ENCODE data around the gene CTNNBL1. TPM values are rescaled to one million over a fixed set of nuclear protein-coding genes. Genes with fewer than 3 reads are reported as not detected.

The CTNNBL1 gene
- total and polyA plus RNA-seq, 2 of the 4 experiments (the other 2 are of a cell fraction) = 29.9 to 34.1 TPM

DNA sequence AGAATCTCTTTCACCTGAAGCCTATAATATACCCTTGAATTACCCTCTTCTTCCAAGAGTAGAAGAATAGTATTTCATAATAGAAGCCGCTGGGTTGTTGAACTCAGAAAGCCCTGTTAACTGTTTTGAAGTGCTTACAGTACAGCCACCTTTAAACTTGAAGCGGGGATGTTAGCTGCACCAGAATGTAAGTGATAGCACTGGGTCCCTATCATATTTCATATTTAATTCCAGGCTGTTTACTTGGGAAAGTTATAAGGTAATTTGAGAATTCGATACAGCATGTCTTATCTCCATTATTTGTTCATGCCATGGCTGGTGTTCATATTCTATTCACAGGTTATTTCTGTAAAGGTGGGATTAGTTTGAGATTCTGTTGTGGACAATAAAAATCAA lies 145.6 kb downstream of the CTNNBL1 start:
- in situ Hi-C loops (cut with MboI; ENCODE audit: low sequenced_read_pairs) = no loop called here
- dilution Hi-C loops (cut with HindIII; ENCODE audit: low sequenced_read_pairs, unreplicated experiment) = no loop called here
- ChIA-PET CTCF (no interaction called here), POLR2A (ENCODE audit: unreplicated experiment) (no interaction called here)
- Histone ChIP-seq H3K18ac (ENCODE audit: low read depth, low read length) (no peak overlapping the region), H2BK5ac (ENCODE audit: low read depth, low read length, poor library complexity, severe bottlenecking) (no peak overlapping the region), H3K27ac (ENCODE audit: insufficient read depth, low read length) (no peak overlapping the region), H2BK20ac (ENCODE audit: low read depth, low read length) (no peak overlapping the region), H3K4me1 (ENCODE audit: control insufficient read depth, insufficient read depth, low read length) (no peaks in the 10 kb centered on the region; the same call in 1 of the 2 replicates), H4K20me1 (ENCODE audit: insufficient read depth, low read length) (no peaks in the 10 kb centered on the region), H3K23ac (ENCODE audit: low read depth, low read length) (no peak overlapping the region), H3K4me2 (ENCODE audit: low read depth, low read length) (no peak overlapping the region), H3K79me1 (ENCODE audit: low read depth in 1 of 2, low read length in 2 of 2) (peaks cover 0 to 6% of the 10 kb centered on the region in 2 experiments; a peak in 2 of 4 replicates), H3K27me3 (ENCODE audit: control insufficient read depth, insufficient read depth, low read length) (no peaks in the 10 kb centered on the region), H4K8ac (ENCODE audit: low read depth in 2 of 2, low read length in 2 of 2) (no peak overlapping the region), H3K14ac (replicated peaks; ENCODE audit: low read depth, low read length) (no peak overlapping the region), H3K4me3 (ENCODE audit: insufficient read depth, low read depth, low read length) (no peak overlapping the region), H3K9ac (ENCODE audit: low read depth, low read length) (no peak overlapping the region), H2BK120ac (ENCODE audit: low read depth, low read length) (no peak overlapping the region), H3K9me1 (ENCODE audit: insufficient read depth, low read length) (peaks cover 3% of the 10 kb centered on the region; the same call in 1 of the 2 replicates), H2BK15ac (ENCODE audit: low read depth, low read length) (no peak overlapping the region), H3K36me3 (ENCODE audit: control insufficient read depth, insufficient read depth, low read length) (peaks cover 7% of the 10 kb centered on the region), H3K9me3 (ENCODE audit: control insufficient read depth, insufficient read depth, low read length) (no peaks in the 10 kb centered on the region), H3K4ac (ENCODE audit: low read depth, low read length) (no peak overlapping the region), H2AFZ (replicated peaks; ENCODE audit: low read length, poor library complexity) (no peak overlapping the region), H4K5ac (ENCODE audit: low read depth, low read length) (no peak overlapping the region), H2AK9ac (replicated peaks; ENCODE audit: low read depth, low read length, poor library complexity) (no peak overlapping the region), H4K91ac (ENCODE audit: insufficient read depth, low read depth, low read length) (no peak overlapping the region), H2AK5ac (ENCODE audit: low read depth, low read length) (no peak overlapping the region), H3K56ac (ENCODE audit: extremely low read depth, insufficient read depth, low read length) (no peak overlapping the region)
- DNase-seq (no peak), ATAC-seq (ENCODE audit: low read depth) (no peak)
- intact Hi-C loops (cut with micrococcal nuclease) = no loop called here
- WGBS, 2 experiments (ENCODE audit: extremely low coverage in 2 of 2, insufficient read length in 1 of 2) = no CpG with 5 or more reads among the region's 3 CpGs
- TF ChIP-seq RAD21 (IDR thresholded peaks at IDR 0.05; ENCODE audit: low read length) (no peak), CHD1 (IDR thresholded peaks at IDR 0.05; ENCODE audit: low read depth, low read length) (no peak), BHLHE40 (IDR thresholded peaks at IDR 0.05; ENCODE audit: low read depth, low read length) (no peak), RCOR1 (IDR thresholded peaks at IDR 0.05; ENCODE audit: insufficient replicate concordance, low read length) (no peak), POLR2A (IDR thresholded peaks at IDR 0.05; ENCODE audit: low read depth, low read length) (no peak), MAFK (IDR thresholded peaks at IDR 0.05; ENCODE audit: low read depth, low read length) (no peak), MAZ (IDR thresholded peaks at IDR 0.05; ENCODE audit: borderline replicate concordance, low read depth, low read length) (no peak), FOS (IDR thresholded peaks at IDR 0.05; ENCODE audit: low read depth, low read length) (no peak), CEBPB (IDR thresholded peaks at IDR 0.05; ENCODE audit: low read depth, low read length) (no peak)
- TF ChIP-seq, protein P1, sequence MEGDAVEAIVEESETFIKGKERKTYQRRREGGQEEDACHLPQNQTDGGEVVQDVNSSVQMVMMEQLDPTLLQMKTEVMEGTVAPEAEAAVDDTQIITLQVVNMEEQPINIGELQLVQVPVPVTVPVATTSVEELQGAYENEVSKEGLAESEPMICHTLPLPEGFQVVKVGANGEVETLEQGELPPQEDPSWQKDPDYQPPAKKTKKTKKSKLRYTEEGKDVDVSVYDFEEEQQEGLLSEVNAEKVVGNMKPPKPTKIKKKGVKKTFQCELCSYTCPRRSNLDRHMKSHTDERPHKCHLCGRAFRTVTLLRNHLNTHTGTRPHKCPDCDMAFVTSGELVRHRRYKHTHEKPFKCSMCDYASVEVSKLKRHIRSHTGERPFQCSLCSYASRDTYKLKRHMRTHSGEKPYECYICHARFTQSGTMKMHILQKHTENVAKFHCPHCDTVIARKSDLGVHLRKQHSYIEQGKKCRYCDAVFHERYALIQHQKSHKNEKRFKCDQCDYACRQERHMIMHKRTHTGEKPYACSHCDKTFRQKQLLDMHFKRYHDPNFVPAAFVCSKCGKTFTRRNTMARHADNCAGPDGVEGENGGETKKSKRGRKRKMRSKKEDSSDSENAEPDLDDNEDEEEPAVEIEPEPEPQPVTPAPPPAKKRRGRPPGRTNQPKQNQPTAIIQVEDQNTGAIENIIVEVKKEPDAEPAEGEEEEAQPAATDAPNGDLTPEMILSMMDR (conservative IDR thresholded peaks at IDR 0.05; ENCODE audit: low read depth, low read length) = no peak
- TF ChIP-seq, protein P2, sequence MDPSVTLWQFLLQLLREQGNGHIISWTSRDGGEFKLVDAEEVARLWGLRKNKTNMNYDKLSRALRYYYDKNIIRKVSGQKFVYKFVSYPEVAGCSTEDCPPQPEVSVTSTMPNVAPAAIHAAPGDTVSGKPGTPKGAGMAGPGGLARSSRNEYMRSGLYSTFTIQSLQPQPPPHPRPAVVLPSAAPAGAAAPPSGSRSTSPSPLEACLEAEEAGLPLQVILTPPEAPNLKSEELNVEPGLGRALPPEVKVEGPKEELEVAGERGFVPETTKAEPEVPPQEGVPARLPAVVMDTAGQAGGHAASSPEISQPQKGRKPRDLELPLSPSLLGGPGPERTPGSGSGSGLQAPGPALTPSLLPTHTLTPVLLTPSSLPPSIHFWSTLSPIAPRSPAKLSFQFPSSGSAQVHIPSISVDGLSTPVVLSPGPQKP (IDR thresholded peaks at IDR 0.05; ENCODE audit: borderline replicate concordance, low read depth, low read length) = no peak
- no TSS peak for BruUV-seq (replicated peaks)
